ENCODE results near the gene RPS3.

Gene RPS3

DNA sequence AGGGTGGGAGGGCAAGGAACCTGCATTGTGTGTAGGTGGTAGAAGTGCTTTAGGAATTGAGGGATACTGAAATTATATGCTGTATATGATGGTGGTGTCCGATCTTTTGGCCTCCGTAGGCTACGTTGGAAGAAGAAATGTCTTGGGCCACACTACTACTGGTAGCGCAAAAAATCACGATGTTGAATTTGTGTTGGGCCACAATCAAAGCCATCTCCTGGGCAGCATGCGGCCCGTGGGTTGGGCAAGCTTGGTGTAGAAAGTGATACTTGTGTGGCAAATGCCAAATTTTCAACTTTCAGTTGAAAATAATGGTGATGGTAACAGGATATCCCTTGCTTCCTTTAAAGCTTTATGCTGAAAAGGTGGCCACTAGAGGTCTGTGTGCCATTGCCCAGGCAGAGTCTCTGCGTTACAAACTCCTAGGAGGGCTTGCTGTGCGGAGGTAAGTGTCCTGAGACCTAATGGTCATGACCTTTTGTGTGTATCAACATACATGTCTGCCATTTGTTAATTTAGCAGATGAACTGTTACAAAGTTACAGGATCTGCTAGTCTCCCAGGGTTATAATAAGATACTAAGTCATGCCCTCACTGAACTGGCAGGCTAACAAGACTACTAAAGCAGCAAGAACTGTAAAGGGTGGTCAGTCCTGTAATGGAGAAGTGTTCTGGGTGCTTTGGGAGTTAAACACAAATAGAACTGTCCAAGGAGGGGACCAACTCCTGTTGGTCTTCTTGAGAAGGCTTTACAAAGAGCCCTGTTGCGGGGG lies 2.9 kb downstream of the RPS3 start:
- Histone ChIP-seq H3K23ac (ENCODE audit: low read length) (no peak overlapping the region), H3K79me1 (ENCODE audit: low read length) (peaks cover 24% of the 10 kb centered on the region), H2BK5ac (ENCODE audit: low read length) (no peak overlapping the region), H2BK15ac (replicated peaks; ENCODE audit: low read depth) (no peak overlapping the region), H3K9ac (ENCODE audit: low read length) (peak overlapping the region; percentile 90), H3K79me2 (ENCODE audit: control insufficient read depth, insufficient read depth, low read length) (peaks cover 63% of the 10 kb centered on the region), H3K36me3 (ENCODE audit: control insufficient read depth, insufficient read depth, low read length) (peaks cover 36% of the 10 kb centered on the region), H2BK120ac (ENCODE audit: low read depth, low read length) (no peak overlapping the region), H3K4me3 (ENCODE audit: low read length) (peak overlapping the region; percentile 9), H4K8ac (ENCODE audit: low read depth, low read length) (no peak overlapping the region), H3K4ac (ENCODE audit: low read depth, low read length) (no peak overlapping the region), H3K18ac (ENCODE audit: low read length) (no peak overlapping the region), H3K56ac (ENCODE audit: low read length) (peak overlapping the region; percentile 77), H2AK5ac (ENCODE audit: low read length) (no peak overlapping the region), H4K5ac (ENCODE audit: low read length) (no peak overlapping the region), H3K4me1 (ENCODE audit: control insufficient read depth, low read depth, low read length) (peaks cover 9% of the 10 kb centered on the region), H3K4me2 (ENCODE audit: low read length) (peak overlapping the region; percentile 52), H3K27ac (ENCODE audit: low read depth, low read length) (no peak overlapping the region), H3K27me3 (ENCODE audit: insufficient read depth, low read length, poor library complexity) (no peaks in the 10 kb centered on the region)
- no peak for DNase-seq
- WGBS (ENCODE audit: extremely low coverage, insufficient coverage, low lambda C conversion rate) = no CpG with 5 or more reads among the region's 10 CpGs

DNA sequence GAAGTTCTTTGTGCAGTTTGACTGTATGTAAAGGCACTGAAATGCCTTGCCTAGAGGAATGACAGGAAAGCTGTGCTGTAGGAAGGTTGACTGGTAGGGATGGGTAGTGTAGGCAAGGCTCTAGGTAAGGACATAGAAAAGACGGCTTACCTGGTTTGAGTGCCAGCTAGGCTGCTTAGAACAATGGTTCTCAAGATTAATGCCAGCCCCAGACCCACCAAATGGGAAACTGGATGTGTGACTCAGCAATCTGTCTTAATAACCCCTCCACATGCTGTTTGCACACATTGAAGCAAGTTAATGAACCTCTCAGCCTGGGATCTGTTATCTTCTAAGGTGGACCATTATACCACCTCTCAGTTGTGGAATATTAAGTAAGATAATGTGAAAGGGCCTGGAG lies 3.7 kb downstream of the RPS3 start:
- no peak overlapping the region for H2BK120ac ChIP-seq (ENCODE audit: low read depth, low read length)
- peaks cover 38% of the 10 kb centered on the region for H3K36me3 ChIP-seq (ENCODE audit: control insufficient read depth, insufficient read depth, low read length)

GRCh38 chr11:75403983-75404658 lies 4.8 kb downstream of the RPS3 start:
- H3K4me3 ChIP-seq (ENCODE audit: low read length) = no peak overlapping the region
- H3K18ac ChIP-seq (ENCODE audit: low read length) = no peak overlapping the region
- H2BK120ac ChIP-seq (ENCODE audit: low read depth, low read length) = no peak overlapping the region
- H3K23ac ChIP-seq (ENCODE audit: low read length) = no peak overlapping the region
- peaks cover 39% of the 10 kb centered on the region for H3K36me3 ChIP-seq (ENCODE audit: control insufficient read depth, insufficient read depth, low read length)
- H3K4me1 ChIP-seq (ENCODE audit: control insufficient read depth, low read depth, low read length) = peaks cover 9% of the 10 kb centered on the region
- H4K8ac ChIP-seq (ENCODE audit: low read depth, low read length) = no peak overlapping the region
- H3K56ac ChIP-seq (ENCODE audit: low read length) = no peak overlapping the region
- peaks cover 63% of the 10 kb centered on the region for H3K79me2 ChIP-seq (ENCODE audit: control insufficient read depth, insufficient read depth, low read length)
- no peak overlapping the region for H4K5ac ChIP-seq (ENCODE audit: low read length)
- no peak overlapping the region for H2BK15ac ChIP-seq (replicated peaks; ENCODE audit: low read depth)
- WGBS (ENCODE audit: extremely low coverage, insufficient coverage, low lambda C conversion rate) = no CpG with 5 or more reads among the region's 15 CpGs
- DNase-seq = no peak
- H2BK5ac ChIP-seq (ENCODE audit: low read length) = no peak overlapping the region
- H2AK5ac ChIP-seq (ENCODE audit: low read length) = no peak overlapping the region
- H3K4ac ChIP-seq (ENCODE audit: low read depth, low read length) = no peak overlapping the region
- no peaks in the 10 kb centered on the region for H3K27me3 ChIP-seq (ENCODE audit: insufficient read depth, low read length, poor library complexity)
- no peak overlapping the region for H3K9ac ChIP-seq (ENCODE audit: low read length)
- peaks cover 24% of the 10 kb centered on the region for H3K79me1 ChIP-seq (ENCODE audit: low read length)
- no peak overlapping the region for H3K27ac ChIP-seq (ENCODE audit: low read depth, low read length)
- H3K4me2 ChIP-seq (ENCODE audit: low read length) = no peak overlapping the region

More for the DNA sequence above, 3.7 kb downstream of the RPS3 start:
- no CpG with 5 or more reads among the region's 1 CpG for WGBS (ENCODE audit: extremely low coverage, insufficient coverage, low lambda C conversion rate)
- no peak overlapping the region for H4K5ac ChIP-seq (ENCODE audit: low read length)
- H3K4me2 ChIP-seq (ENCODE audit: low read length) = peak overlapping the region; percentile 36
- H2BK5ac ChIP-seq (ENCODE audit: low read length) = no peak overlapping the region
- no peak overlapping the region for H4K8ac ChIP-seq (ENCODE audit: low read depth, low read length)
- H3K56ac ChIP-seq (ENCODE audit: low read length) = peak overlapping the region; percentile 60
- H3K18ac ChIP-seq (ENCODE audit: low read length) = no peak overlapping the region
- H3K23ac ChIP-seq (ENCODE audit: low read length) = no peak overlapping the region
- no peak overlapping the region for H2BK15ac ChIP-seq (replicated peaks; ENCODE audit: low read depth)
- peaks cover 9% of the 10 kb centered on the region for H3K4me1 ChIP-seq (ENCODE audit: control insufficient read depth, low read depth, low read length)
- H3K27ac ChIP-seq (ENCODE audit: low read depth, low read length) = no peak overlapping the region
- H3K27me3 ChIP-seq (ENCODE audit: insufficient read depth, low read length, poor library complexity) = no peaks in the 10 kb centered on the region
- H3K4ac ChIP-seq (ENCODE audit: low read depth, low read length) = no peak overlapping the region
- H3K79me1 ChIP-seq (ENCODE audit: low read length) = peaks cover 24% of the 10 kb centered on the region
- peak overlapping the region; percentile 90 for H3K9ac ChIP-seq (ENCODE audit: low read length)
- no peak overlapping the region for H3K4me3 ChIP-seq (ENCODE audit: low read length)
- no peak overlapping the region for H2AK5ac ChIP-seq (ENCODE audit: low read length)
- peaks cover 63% of the 10 kb centered on the region for H3K79me2 ChIP-seq (ENCODE audit: control insufficient read depth, insufficient read depth, low read length)
- no peak for DNase-seq

DNA sequence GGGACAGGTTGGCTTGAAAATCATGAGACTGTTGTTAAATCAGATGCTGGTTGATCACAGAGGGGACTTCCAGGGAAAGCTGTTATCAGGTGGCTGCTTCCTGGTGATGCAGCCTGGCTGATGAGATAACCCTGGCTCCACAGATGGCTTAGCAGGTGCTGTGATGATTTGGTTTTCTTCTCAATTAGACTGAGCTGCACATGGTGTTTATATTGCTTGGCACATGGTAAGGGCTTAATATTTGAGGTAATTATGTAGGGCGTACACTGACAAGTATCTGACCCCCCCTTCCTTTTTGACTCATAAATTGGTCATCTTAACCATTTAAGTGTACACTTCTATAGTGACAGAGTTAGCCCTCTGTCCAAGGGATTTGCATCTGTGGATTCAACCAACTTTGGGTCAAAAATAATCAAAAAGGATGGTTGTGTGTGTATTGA lies 7.0 kb downstream of the RPS3 start:
- Histone ChIP-seq H2AK5ac (ENCODE audit: low read length) (no peak overlapping the region), H3K79me1 (ENCODE audit: low read length) (peaks cover 24% of the 10 kb centered on the region), H3K4me3 (ENCODE audit: low read length) (no peak overlapping the region), H3K23ac (ENCODE audit: low read length) (no peak overlapping the region), H2BK15ac (replicated peaks; ENCODE audit: low read depth) (no peak overlapping the region), H3K9ac (ENCODE audit: low read length) (no peak overlapping the region), H2BK120ac (ENCODE audit: low read depth, low read length) (no peak overlapping the region), H2BK5ac (ENCODE audit: low read length) (no peak overlapping the region), H3K27me3 (ENCODE audit: insufficient read depth, low read length, poor library complexity) (no peaks in the 10 kb centered on the region), H3K56ac (ENCODE audit: low read length) (no peak overlapping the region), H4K5ac (ENCODE audit: low read length) (no peak overlapping the region), H4K8ac (ENCODE audit: low read depth, low read length) (no peak overlapping the region), H3K4me1 (ENCODE audit: control insufficient read depth, low read depth, low read length) (peaks cover 9% of the 10 kb centered on the region), H3K18ac (ENCODE audit: low read length) (no peak overlapping the region), H3K36me3 (ENCODE audit: control insufficient read depth, insufficient read depth, low read length) (peaks cover 37% of the 10 kb centered on the region), H3K4ac (ENCODE audit: low read depth, low read length) (no peak overlapping the region), H3K79me2 (ENCODE audit: control insufficient read depth, insufficient read depth, low read length) (peaks cover 42% of the 10 kb centered on the region), H3K27ac (ENCODE audit: low read depth, low read length) (no peak overlapping the region), H3K4me2 (ENCODE audit: low read length) (no peak overlapping the region)
- no CpG with 5 or more reads among the region's 1 CpG for WGBS (ENCODE audit: extremely low coverage, insufficient coverage, low lambda C conversion rate)
- DNase-seq = peak; percentile 40

GRCh38 chr11:75408957-75409219 lies 9.6 kb downstream of the RPS3 start:
- H3K79me1 ChIP-seq (ENCODE audit: low read length) = peaks cover 13% of the 10 kb centered on the region
- DNase-seq = no peak

More at GRCh38 chr11:75408957-75409219, 9.6 kb downstream of the RPS3 start:
- no peak overlapping the region for H3K4me3 ChIP-seq (ENCODE audit: low read length)
- no peak overlapping the region for H4K5ac ChIP-seq (ENCODE audit: low read length)
- no peak overlapping the region for H2BK5ac ChIP-seq (ENCODE audit: low read length)
- no peaks in the 10 kb centered on the region for H3K27me3 ChIP-seq (ENCODE audit: insufficient read depth, low read length, poor library complexity)
- no peak overlapping the region for H2AK5ac ChIP-seq (ENCODE audit: low read length)
- WGBS (ENCODE audit: extremely low coverage, insufficient coverage, low lambda C conversion rate) = no CpG with 5 or more reads among the region's 2 CpGs
- no peak overlapping the region for H2BK15ac ChIP-seq (replicated peaks; ENCODE audit: low read depth)
- H3K27ac ChIP-seq (ENCODE audit: low read depth, low read length) = no peak overlapping the region
- no peaks in the 10 kb centered on the region for H3K4me1 ChIP-seq (ENCODE audit: control insufficient read depth, low read depth, low read length)
- no peak overlapping the region for H2BK120ac ChIP-seq (ENCODE audit: low read depth, low read length)
- no peak overlapping the region for H4K8ac ChIP-seq (ENCODE audit: low read depth, low read length)
- no peak overlapping the region for H3K56ac ChIP-seq (ENCODE audit: low read length)
- H3K9ac ChIP-seq (ENCODE audit: low read length) = no peak overlapping the region
- peaks cover 17% of the 10 kb centered on the region for H3K79me2 ChIP-seq (ENCODE audit: control insufficient read depth, insufficient read depth, low read length)
- no peak overlapping the region for H3K4me2 ChIP-seq (ENCODE audit: low read length)
- no peak overlapping the region for H3K18ac ChIP-seq (ENCODE audit: low read length)
- no peak overlapping the region for H3K4ac ChIP-seq (ENCODE audit: low read depth, low read length)
- H3K36me3 ChIP-seq (ENCODE audit: control insufficient read depth, insufficient read depth, low read length) = peaks cover 32% of the 10 kb centered on the region
- no peak overlapping the region for H3K23ac ChIP-seq (ENCODE audit: low read length)
